C1 segment of cervical spinal cord (tissue), 14 donors: ENCODE data around the gene DNMT3B.
A peak's percentile ranks its signal among the peaks of the same experiment; 100 is the strongest.

Experiments
- DNase-seq, 14 donors: peaks; one replicate each; lab custom pipeline; 2025; lab: John Stamatoyannopoulos, UW

The DNMT3B gene

DNA sequence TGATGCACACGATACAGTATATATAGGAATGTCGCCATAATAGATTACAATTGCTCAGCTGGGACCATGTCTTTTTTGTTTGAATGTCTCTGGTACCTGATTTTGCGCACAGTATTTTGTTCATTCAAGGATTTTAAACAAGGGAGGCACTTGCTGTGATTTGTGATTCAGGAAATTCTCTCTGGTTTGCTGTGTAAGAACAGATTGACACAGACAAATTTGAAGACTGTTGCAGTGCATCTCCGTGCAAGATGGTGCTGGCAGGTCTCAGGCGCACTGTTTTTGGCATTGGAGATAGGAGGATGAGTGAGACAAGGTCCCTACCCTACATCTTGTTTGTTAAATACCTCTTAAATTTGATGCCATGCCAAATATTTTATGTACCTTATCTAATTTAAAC lies 60.0 kb downstream of the DNMT3B start:
- DNase-seq, result no peak

DNA sequence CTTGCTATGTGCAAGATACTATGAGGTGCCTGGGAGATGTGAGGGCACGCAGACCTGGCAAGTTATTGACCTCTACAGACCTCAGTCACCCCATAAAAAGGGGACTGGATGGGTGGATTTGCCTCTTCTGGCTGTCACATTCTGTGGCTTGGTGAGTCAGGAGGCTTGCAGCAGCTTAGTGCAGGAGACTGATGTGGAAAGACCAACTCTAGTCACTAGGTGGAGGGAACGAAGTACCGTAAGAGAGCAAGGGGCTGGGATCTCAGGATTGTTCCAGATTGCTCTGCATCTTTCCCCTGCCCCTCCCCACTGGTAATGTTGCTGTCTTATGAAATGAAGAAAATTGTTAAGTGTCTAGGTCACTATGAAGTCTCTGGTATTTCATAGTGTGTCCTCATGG lies 60.9 kb downstream of the DNMT3B start:
- no peak for DNase-seq

DNA sequence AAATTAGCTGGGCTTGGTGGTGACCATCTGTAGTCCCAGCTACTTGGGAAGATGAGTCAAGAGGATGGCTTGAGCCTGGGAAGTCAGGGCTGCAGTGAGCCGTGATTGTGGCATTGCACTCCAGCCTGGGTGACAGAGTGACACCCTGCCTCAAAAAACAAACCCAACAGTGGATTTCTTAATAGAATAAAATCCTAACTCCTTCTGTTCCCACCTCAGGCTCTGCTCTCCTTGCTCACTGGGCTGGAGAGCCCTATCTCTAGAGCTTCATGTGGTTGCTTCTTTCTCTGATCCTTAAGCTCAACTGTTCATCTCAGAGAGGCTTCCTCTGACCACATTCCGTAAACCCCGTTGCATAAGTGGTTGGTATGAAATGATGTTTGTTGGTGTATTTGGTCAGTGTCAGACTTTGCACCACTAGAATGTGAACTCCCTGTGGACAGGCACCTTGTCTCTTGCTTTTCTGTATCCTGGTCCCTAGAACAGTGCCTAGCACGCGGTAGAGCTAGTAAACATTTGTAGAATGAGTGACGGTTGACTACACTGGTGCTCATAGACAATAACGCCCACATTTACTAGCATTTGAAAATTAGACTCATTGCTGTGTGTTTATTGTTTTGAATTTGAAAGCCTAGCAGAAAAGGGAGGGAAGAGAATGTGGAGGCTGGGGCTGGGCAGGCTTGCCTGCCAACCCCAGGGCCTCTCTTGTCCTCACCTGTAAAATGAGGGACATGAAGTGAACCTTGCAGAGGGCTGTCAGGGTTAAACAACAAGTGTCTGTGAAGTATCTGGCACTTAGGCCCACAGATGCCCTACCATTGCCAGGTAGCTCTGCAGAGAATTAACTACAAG lies 61.8 kb downstream of the DNMT3B start:
- no peak for DNase-seq

DNA sequence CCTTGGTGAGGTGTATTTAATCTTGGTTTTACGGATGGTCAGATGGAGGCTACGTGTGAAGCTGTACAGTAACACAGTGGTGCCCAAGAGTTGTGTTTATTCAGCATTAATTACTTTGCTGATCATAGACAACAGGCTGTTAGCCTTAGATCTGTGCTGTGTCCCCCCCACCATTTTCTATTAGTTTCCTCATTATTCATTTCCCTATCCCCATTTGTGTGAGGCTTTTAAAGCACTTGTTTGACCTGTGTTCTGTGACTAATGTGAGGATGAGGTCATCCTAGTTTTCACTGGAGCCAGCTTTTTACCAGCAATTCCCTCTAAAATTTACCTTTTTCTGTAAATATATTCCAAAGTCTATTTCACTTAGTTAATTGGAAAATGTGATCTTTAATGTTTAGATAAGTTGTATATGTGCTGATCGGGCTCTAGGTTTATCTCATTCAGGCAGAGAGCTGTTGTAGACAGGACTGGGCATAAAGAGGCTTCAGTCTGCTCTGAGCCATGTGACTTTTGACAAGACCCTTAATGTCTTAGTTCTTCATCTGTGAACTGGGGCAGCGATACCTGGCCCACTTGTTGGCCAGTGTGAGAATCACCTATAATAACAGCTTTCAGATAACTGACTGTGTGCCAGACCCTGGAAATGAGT lies 66.0 kb downstream of the DNMT3B start:
- DNase-seq, result no peak

DNA sequence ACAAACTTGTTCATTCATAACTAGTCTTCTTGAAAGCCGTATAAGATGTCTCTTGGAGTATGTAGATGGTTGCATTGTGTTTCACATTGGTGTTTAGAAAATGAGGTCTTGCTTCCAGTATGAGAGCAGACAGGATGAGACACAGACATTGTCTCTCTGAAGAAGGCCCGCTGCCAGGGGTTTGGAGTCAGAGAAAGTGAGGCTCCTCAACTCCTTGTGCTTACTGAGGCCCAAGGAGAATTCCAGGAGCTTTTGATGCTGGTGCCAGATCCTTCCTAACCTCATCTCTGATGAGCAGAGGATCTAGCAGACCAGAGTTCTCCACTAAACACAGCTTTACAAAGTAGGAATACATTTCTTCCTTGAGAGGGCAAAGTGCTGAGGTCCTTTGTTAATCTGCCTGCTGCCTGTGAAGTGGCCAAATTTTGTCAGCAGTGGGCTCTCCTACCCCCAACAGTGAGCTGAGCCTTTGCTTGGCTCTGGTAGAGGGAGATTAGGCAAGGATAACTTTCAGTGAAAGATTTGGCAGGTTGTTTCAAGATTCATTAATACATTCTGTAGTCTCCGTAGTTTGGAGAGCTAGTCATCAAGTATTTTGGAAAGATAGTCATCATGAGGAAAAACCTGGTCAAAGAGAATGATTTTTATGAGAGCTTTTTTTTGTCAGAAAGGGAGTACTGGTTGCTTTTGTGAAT lies 67.3 kb downstream of the DNMT3B start:
- DNase-seq, result peak in 1 of 14 donors; percentile 17

GRCh38 chr20:32830437-32830836 lies 68.3 kb downstream of the DNMT3B start:
- DNase-seq, result peak in 2 of 14 donors; percentile 4 to 6

- DNase-seq, result no peak
Observed at GRCh38 chr20:32831982-32832381, 69.8 kb downstream of the DNMT3B start.

GRCh38 chr20:32832664-32833063 lies 70.5 kb downstream of the DNMT3B start:
- DNase-seq, result no peak

DNA sequence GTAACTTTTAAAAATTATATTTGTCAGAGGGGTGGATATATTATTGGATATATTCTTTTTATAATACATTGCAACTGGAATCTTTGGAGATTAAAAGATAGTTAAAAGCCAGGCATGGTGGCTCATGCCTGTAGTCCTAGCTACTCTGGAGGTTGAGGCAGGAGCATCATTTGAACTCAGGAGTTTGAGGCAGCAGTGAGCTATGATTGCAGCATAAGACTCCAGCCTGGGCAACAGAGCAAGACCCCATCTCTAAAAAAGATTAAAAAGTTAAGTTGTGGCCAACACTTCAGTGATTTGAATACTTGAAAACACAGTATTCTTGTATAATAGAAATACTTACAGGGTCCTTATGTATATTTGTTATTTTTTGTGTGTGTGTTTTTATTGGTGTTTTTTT lies 72.8 kb downstream of the DNMT3B start:
- no peak for DNase-seq

DNA sequence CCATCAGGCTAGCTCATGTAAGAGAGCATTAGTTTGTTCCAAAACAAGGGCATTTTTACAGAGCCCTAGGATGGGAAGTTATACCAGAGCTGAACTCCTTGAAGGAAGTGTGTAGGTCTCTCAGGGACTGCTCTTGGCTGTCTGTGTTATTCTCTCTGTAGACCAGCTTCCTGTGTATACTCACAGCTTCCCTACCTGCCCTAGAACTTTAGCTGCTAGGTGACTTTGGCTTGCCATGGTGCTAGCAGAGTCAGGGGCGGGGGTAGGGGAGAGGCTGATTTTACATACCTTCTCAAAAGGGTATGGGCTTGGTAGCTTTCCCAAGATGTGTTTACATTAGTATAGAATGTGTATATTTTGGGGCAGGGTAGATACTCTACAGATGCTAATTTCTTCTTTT lies 75.0 kb downstream of the DNMT3B start:
- DNase-seq, result no peak

DNA sequence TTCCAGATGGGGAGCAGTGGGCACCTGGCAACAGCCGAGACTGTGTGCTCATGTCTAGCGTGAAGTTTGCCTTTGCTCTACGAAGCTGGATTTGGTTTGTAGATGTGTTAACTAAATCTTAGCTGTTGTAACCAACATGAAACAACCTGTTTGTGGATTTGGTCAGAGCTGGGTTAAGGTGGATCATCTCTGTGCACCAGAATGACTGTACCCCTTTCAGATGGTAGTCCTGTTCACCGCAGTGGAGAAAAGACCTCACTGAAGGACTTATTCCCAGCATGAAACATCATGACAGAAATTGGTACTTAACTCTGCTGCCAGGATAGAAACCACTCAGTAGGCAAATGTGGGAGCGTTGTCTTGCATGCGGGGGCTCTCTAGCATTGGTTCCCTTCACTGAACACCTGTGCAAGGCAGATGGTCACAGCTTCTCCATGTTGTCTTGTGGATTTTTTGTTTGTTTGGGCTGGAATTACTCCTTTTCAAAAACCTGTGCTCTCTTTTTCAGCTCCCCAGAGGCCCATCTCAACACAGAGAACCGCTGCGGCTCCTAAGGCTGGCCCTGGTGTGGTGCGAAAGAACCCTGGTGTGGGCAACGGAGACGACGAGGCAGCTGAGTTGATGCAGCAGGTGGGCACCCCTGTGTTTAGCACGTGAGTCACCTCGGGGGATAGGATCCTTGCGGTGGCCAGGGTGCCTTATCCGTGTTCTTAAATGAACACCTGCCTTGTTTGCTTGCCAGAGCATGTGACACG lies 77.2 kb downstream of the DNMT3B start:
- DNase-seq, result peak in 1 of 14 donors; percentile 73

- peak in 1 of 14 donors; percentile 58 for DNase-seq
Observed at GRCh38 chr20:32839982-32840285, 77.7 kb downstream of the DNMT3B start.

- no peak for DNase-seq
Observed at GRCh38 chr20:32841174-32841573, 79.0 kb downstream of the DNMT3B start.

GRCh38 chr20:32841632-32842031 lies 79.4 kb downstream of the DNMT3B start:
- no peak for DNase-seq

- DNase-seq, result no peak
Observed at GRCh38 chr20:32842688-32843524, 80.7 kb downstream of the DNMT3B start.

GRCh38 chr20:32845786-32846185 lies 83.6 kb downstream of the DNMT3B start:
- DNase-seq, result no peak

DNA sequence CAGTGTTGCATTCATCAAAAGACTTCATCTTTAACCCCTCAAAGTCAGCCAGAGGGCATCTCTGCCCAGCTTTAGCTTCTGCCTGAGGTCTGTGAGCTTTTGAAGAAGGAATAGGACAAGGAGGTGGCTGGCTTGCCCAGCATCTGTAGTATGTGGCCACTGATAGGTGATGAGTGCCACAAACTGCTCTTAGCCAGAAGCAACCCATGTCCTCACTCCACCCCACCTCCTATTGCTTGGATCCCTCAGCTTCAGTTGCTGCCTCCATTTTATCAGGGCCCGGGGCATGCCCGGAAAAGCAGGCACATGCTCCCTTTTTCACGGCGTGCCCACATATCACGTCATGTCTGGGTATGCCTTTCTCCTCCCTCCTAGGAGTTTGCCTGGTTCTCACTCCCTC lies 84.7 kb downstream of the DNMT3B start:
- no peak for DNase-seq

DNA sequence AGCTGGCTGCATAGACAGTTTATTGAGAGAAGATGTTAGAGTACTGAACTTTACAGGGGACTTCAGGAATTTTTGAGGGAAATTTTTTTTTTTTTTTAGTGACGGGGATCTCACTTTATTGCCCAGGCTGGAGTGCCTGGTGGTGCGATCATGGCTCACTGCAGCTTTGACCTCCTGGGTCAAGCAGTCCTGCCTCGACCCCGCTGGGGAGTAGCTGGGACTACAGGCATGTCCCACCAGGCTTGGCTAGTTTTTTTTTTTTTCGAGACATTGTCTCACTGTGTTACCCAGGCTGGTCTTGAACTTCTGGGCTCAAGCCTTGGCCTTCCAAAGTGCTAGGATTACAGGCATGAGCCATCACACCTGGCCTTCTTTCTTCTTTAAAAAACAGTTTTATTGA lies 85.8 kb downstream of the DNMT3B start:
- DNase-seq, result no peak

DNA sequence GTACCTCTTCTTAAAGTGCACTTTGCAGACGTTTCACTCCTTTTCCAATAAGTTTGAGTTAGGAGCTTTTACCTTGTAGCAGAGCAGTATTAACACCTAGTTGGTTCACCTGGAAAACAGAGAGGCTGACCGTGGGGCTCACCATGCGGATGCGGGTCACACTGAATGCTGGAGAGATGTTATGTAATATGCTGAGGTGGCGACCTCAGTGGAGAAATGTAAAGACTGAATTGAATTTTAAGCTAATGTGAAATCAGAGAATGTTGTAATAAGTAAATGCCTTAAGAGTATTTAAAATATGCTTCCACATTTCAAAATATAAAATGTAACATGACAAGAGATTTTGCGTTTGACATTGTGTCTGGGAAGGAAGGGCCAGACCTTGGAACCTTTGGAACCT lies 86.7 kb downstream of the DNMT3B start:
- DNase-seq, result no peak

- no peak for DNase-seq
Observed at GRCh38 chr20:32849577-32849976, 87.4 kb downstream of the DNMT3B start.

GRCh38 chr20:32855387-32855786 lies 93.2 kb downstream of the DNMT3B start:
- peak in 1 of 14 donors; percentile 77 for DNase-seq
